Skeletal muscle tissue (tissue), 4 donors: ENCODE data around the gene SNTA1. TPM values are rescaled to one million over a fixed set of nuclear protein-coding genes. Genes with fewer than 3 reads are reported as not detected.

Experiments
- H3K27ac ChIP-seq: one replicate; pipeline ENCODE4 v1.7.0; 2013; ENCODE audit warnings: mild to moderate bottlenecking, low read depth, low read length, inconsistent platforms
- H3K27me3 ChIP-seq, 3 donors: one replicate each; pipeline ENCODE4 v1.7.0; 2013; ENCODE audit warnings: low read length in 3 of 3; ENCODE audit not compliant: control insufficient read depth in 3 of 3, insufficient read depth in 3 of 3
- H3K36me3 ChIP-seq, 3 donors: one replicate each; pipeline ENCODE4 v1.7.0; 2013; ENCODE audit warnings: low read length in 3 of 3; ENCODE audit not compliant: control insufficient read depth in 3 of 3, insufficient read depth in 3 of 3
- H3K4me1 ChIP-seq, 3 donors: one replicate each; pipeline ENCODE4 v1.7.0; 2013; ENCODE audit warnings: low read length in 3 of 3, mild to moderate bottlenecking in 3 of 3; ENCODE audit not compliant: control insufficient read depth in 3 of 3, insufficient read depth in 3 of 3
- H3K4me3 ChIP-seq, 3 donors: one replicate each; pipeline ENCODE4 v1.7.0; 2013; ENCODE audit warnings: low read length in 3 of 3
- H3K9ac ChIP-seq, 3 donors: one replicate each; pipeline ENCODE4 v1.7.0; 2013; ENCODE audit warnings: low read length in 3 of 3, mild to moderate bottlenecking in 3 of 3, moderate library complexity in 2 of 3, low read depth in 1 of 3
- H3K9me3 ChIP-seq, 3 donors: one replicate each; pipeline ENCODE4 v1.7.0; 2013; ENCODE audit warnings: low read length in 3 of 3; ENCODE audit not compliant: control insufficient read depth in 3 of 3
- total RNA-seq: library from RNA; depleted of rRNA; stranded (reverse); fragments of >200 nt; gene quantifications from one replicate; pipeline ENCODE4 v1.2.3, GENCODE V29; 2014
- donor health status: Osteomylitis.

Gene SNTA1
- total RNA-seq, 1 donor from 2014 or later, result 36.5 TPM

GRCh38 chr20:33411711-33412483 lies 31.7 kb downstream of the SNTA1 start:
- Histone ChIP-seq H3K27ac (no peak overlapping the region), H3K36me3 (peaks cover 59 to 65% (median 61%) of the 10 kb centered on the region in 3 donors), H3K27me3 (no peaks in the 10 kb centered on the region), H3K4me1 (peaks cover 6 to 12% (median 8%) of the 10 kb centered on the region in 3 donors), H3K4me3 (no peak overlapping the region), H3K9ac (no peak overlapping the region), H3K9me3 (peaks cover 0 to 5% (median 0%) of the 10 kb centered on the region in 3 donors)

GRCh38 chr20:33411242-33411641 lies 32.3 kb downstream of the SNTA1 start:
- Histone ChIP-seq H3K4me3 (no peak overlapping the region), H3K9me3 (peaks cover 0 to 5% (median 0%) of the 10 kb centered on the region in 3 donors)

GRCh38 chr20:33410081-33410742 lies 33.4 kb downstream of the SNTA1 start:
- peaks cover 54 to 63% (median 55%) of the 10 kb centered on the region in 3 donors for H3K36me3 ChIP-seq
- no peak overlapping the region for H3K27ac ChIP-seq
- H3K9ac ChIP-seq, result no peak overlapping the region
- H3K4me1 ChIP-seq, result peaks cover 0 to 5% (median 3%) of the 10 kb centered on the region in 3 donors
- peaks cover 0 to 5% (median 0%) of the 10 kb centered on the region in 3 donors for H3K9me3 ChIP-seq
- H3K4me3 ChIP-seq, result no peak overlapping the region
- no peaks in the 10 kb centered on the region for H3K27me3 ChIP-seq

More at GRCh38 chr20:33411242-33411641, 32.3 kb downstream of the SNTA1 start:
- Histone ChIP-seq H3K27me3 (no peaks in the 10 kb centered on the region), H3K27ac (no peak overlapping the region), H3K36me3 (peaks cover 57 to 63% (median 58%) of the 10 kb centered on the region in 3 donors), H3K9ac (no peak overlapping the region), H3K4me1 (peaks cover 4 to 10% (median 5%) of the 10 kb centered on the region in 3 donors)

- H3K27ac ChIP-seq, result no peak overlapping the region
- no peak overlapping the region for H3K4me3 ChIP-seq
- H3K4me1 ChIP-seq, result peaks cover 0 to 5% (median 3%) of the 10 kb centered on the region in 3 donors
- H3K9me3 ChIP-seq, result peaks cover 0 to 5% (median 0%) of the 10 kb centered on the region in 3 donors
- H3K36me3 ChIP-seq, result peaks cover 49 to 57% (median 51%) of the 10 kb centered on the region in 3 donors
- H3K27me3 ChIP-seq, result no peaks in the 10 kb centered on the region
- H3K9ac ChIP-seq, result no peak overlapping the region
Measured at GRCh38 chr20:33408716-33409654, 34.6 kb downstream of the SNTA1 start.

- H3K4me1 ChIP-seq, result peaks cover 0 to 5% (median 3%) of the 10 kb centered on the region in 3 donors
- H3K4me3 ChIP-seq, result no peak overlapping the region
- peaks cover 0 to 5% (median 0%) of the 10 kb centered on the region in 3 donors for H3K9me3 ChIP-seq
- H3K27ac ChIP-seq, result no peak overlapping the region
- H3K9ac ChIP-seq, result no peak overlapping the region
- peaks cover 49 to 57% (median 51%) of the 10 kb centered on the region in 3 donors for H3K36me3 ChIP-seq
- no peaks in the 10 kb centered on the region for H3K27me3 ChIP-seq
Measured at GRCh38 chr20:33408313-33408712, 35.2 kb downstream of the SNTA1 start.

- Histone ChIP-seq H3K9ac (no peak overlapping the region), H3K36me3 (peaks cover 48 to 54% (median 50%) of the 10 kb centered on the region in 3 donors), H3K27me3 (no peaks in the 10 kb centered on the region), H3K4me1 (peaks cover 0 to 5% (median 3%) of the 10 kb centered on the region in 3 donors), H3K27ac (no peak overlapping the region), H3K9me3 (peaks cover 0 to 5% (median 0%) of the 10 kb centered on the region in 3 donors), H3K4me3 (no peak overlapping the region)
Measured at GRCh38 chr20:33407796-33408195, 35.8 kb downstream of the SNTA1 start.

GRCh38 chr20:33407251-33407650 lies 36.3 kb downstream of the SNTA1 start:
- Histone ChIP-seq H3K27ac (no peak overlapping the region), H3K9me3 (peaks cover 0 to 5% (median 0%) of the 10 kb centered on the region in 3 donors), H3K4me3 (no peak overlapping the region), H3K27me3 (no peaks in the 10 kb centered on the region), H3K36me3 (peaks cover 43 to 49% (median 45%) of the 10 kb centered on the region in 3 donors), H3K9ac (no peak overlapping the region), H3K4me1 (peaks cover 2 to 8% (median 4%) of the 10 kb centered on the region in 3 donors)

GRCh38 chr20:33404281-33404680 lies 39.3 kb downstream of the SNTA1 start:
- peaks cover 22 to 32% (median 24%) of the 10 kb centered on the region in 3 donors for H3K4me1 ChIP-seq
- no peak overlapping the region for H3K27ac ChIP-seq
- no peak overlapping the region for H3K4me3 ChIP-seq
- H3K27me3 ChIP-seq, result no peaks in the 10 kb centered on the region
- H3K36me3 ChIP-seq, result peaks cover 19 to 27% (median 21%) of the 10 kb centered on the region in 3 donors
- no peak overlapping the region for H3K9ac ChIP-seq
- peaks cover 0 to 5% (median 0%) of the 10 kb centered on the region in 3 donors for H3K9me3 ChIP-seq

- Histone ChIP-seq H3K9ac (peak overlapping the region; percentile 89 to 99 (median 97)), H3K27me3 (no peaks in the 10 kb centered on the region), H3K4me3 (peak overlapping the region; percentile 82 to 100 (median 100)), H3K4me1 (peaks cover 20 to 32% (median 26%) of the 10 kb centered on the region in 3 donors), H3K27ac (no peak overlapping the region), H3K9me3 (no peaks in the 10 kb centered on the region), H3K36me3 (peaks cover 0 to 8% (median 2%) of the 10 kb centered on the region in 3 donors)
Measured at GRCh38 chr20:33401921-33402369, 41.6 kb downstream of the SNTA1 start.
